Peyer's patch (tissue), 4 donors: ENCODE data around the gene TRIP4. TPM values are rescaled to one million over a fixed set of nuclear protein-coding genes. Genes with fewer than 3 reads are reported as not detected.

Source experiments
- DNase-seq, 3 donors: peaks; one replicate each; pipeline ENCODE4 v3.0.0-alpha.2; 2017 to 2019
- H3K27ac ChIP-seq, 4 donors: fragments of 200-600 bp; sonication (generic); one replicate each; pipeline ENCODE4 v1.5.1; 2016 to 2019
- H3K27me3 ChIP-seq, 2 donors: fragments of 200-600 bp; sonication (generic); one replicate each; pipeline ENCODE4 v1.5.1; 2019
- H3K36me3 ChIP-seq, 3 donors: fragments of 200-600 bp; sonication (generic); one replicate each; pipeline ENCODE4 v1.5.1; 2016 to 2019
- H3K4me1 ChIP-seq, 4 donors: fragments of 200-600 bp; sonication (generic); one replicate each; pipeline ENCODE4 v1.5.1; 2016 to 2019
- H3K4me3 ChIP-seq, 4 donors: fragments of 200-600 bp; sonication (generic); 1 replicate in 3 of 4; 2 replicates in 1 of 4; pipeline ENCODE4 v1.5.1; 2016 to 2019; ENCODE audit warnings: mild to moderate bottlenecking in 1 of 4
- H3K9me3 ChIP-seq, 4 donors: fragments of 200-600 bp; sonication (generic); one replicate each; pipeline ENCODE4 v1.5.1; 2016 to 2019; ENCODE audit warnings: mild to moderate bottlenecking in 1 of 4
- CTCF ChIP-seq, 6 experiments: fragments of 450-650 bp in 4 of 6; fragments of 200-600 bp in 2 of 6; sonication (generic) in 1 of 6; IDR thresholded peaks; one replicate each; pipeline ENCODE4 v1.5.1; 2017 to 2019; ENCODE audit warnings: antibody characterized with exemption in 6 of 6, mild to moderate bottlenecking in 3 of 6, moderate library complexity in 1 of 6
- POLR2A ChIP-seq, 2 donors: fragments of 450-650 bp; IDR thresholded peaks; one replicate each; pipeline ENCODE4 v1.5.1; 2017; ENCODE audit warnings: antibody characterized with exemption in 2 of 2, mild to moderate bottlenecking in 2 of 2, moderate library complexity in 2 of 2
- total RNA-seq, 4 donors: library from RNA; depleted of rRNA; stranded (reverse); fragments of >200 nt; gene quantifications; one replicate each; pipeline ENCODE4 v1.1.0, GENCODE V29; 2016

TRIP4 gene
- total RNA-seq, 4 donors from 2014 or later = 18.9 to 61.9 (median 19.9) TPM

- Histone ChIP-seq H3K9me3 (no peaks in the 10 kb centered on the region), H3K4me1 (peaks cover 1 to 42% (median 15%) of the 10 kb centered on the region in 4 donors)
Observed at GRCh38 chr15:64460206-64460723, 72.6 kb downstream of the TRIP4 start, which contains the start of gene ZNF609. Gene ZNF609, plus strand, starts transcription at chr15:64460578. Its CDS starts 38,842 bp downstream, at chr15:64499420.

GRCh38 chr15:64460724-64461720, 73.4 kb downstream of the TRIP4 start:
- Histone ChIP-seq H3K36me3 (no peaks in the 10 kb centered on the region), H3K4me3 (peak overlapping the region; percentile 88 to 99 (median 94)), H3K27me3 (no peaks in the 10 kb centered on the region), H3K4me1 (peaks cover 2 to 46% (median 13%) of the 10 kb centered on the region in 4 donors), H3K9me3 (no peaks in the 10 kb centered on the region), H3K27ac (peak overlapping the region; percentile 89 to 96 (median 93))
- TF ChIP-seq CTCF (IDR thresholded peaks at IDR 0.05) = peak in 2 of 6 experiments; percentile 9 to 30
- TF ChIP-seq POLR2A (IDR thresholded peaks at IDR 0.05) = peak in 1 of 2 donors; percentile 22
- DNase-seq = peak; percentile 43 to 55 (median 53)

More at GRCh38 chr15:64460206-64460723, 72.6 kb downstream of the TRIP4 start, which contains the start of gene ZNF609:
- DNase-seq = peak; percentile 85 to 96 (median 95)
- peak within 1 kb of the TSS; percentile 88 to 99 (median 94) for H3K4me3 ChIP-seq
- H3K27me3 ChIP-seq = no peaks in the 10 kb centered on the region
- peak within 1 kb of the TSS; percentile 89 to 96 (median 93) for H3K27ac ChIP-seq
- no peaks in the 10 kb centered on the region for H3K36me3 ChIP-seq
- TF ChIP-seq POLR2A (IDR thresholded peaks at IDR 0.05) = peak; percentile 30 to 86
- TF ChIP-seq CTCF (IDR thresholded peaks at IDR 0.05) = peak in 1 of 6 experiments; percentile 40

GRCh38 chr15:64461721-64462162, 74.1 kb downstream of the TRIP4 start:
- Histone ChIP-seq H3K27ac (peak overlapping the region; percentile 23 to 96 (median 93)), H3K4me1 (peaks cover 2 to 53% (median 14%) of the 10 kb centered on the region in 4 donors), H3K9me3 (no peaks in the 10 kb centered on the region), H3K27me3 (no peaks in the 10 kb centered on the region), H3K4me3 (peak overlapping the region; percentile 88 to 99 (median 94)), H3K36me3 (no peaks in the 10 kb centered on the region)
- DNase-seq = no peak
- TF ChIP-seq POLR2A (IDR thresholded peaks at IDR 0.05) = no peak
- TF ChIP-seq CTCF (IDR thresholded peaks at IDR 0.05) = no peak

GRCh38 chr15:64462492-64462891, 74.9 kb downstream of the TRIP4 start:
- Histone ChIP-seq H3K4me3 (peak overlapping the region in 2 of 4 donors; percentile 88 to 99), H3K36me3 (no peaks in the 10 kb centered on the region), H3K27me3 (no peaks in the 10 kb centered on the region), H3K9me3 (no peaks in the 10 kb centered on the region), H3K4me1 (peaks cover 2 to 59% (median 14%) of the 10 kb centered on the region in 4 donors), H3K27ac (peak overlapping the region in 2 of 4 donors; percentile 93)
- no peak for TF ChIP-seq POLR2A (IDR thresholded peaks at IDR 0.05)
- TF ChIP-seq CTCF (IDR thresholded peaks at IDR 0.05) = no peak
- no peak for DNase-seq

GRCh38 chr15:64464276-64465005, 76.8 kb downstream of the TRIP4 start:
- Histone ChIP-seq H3K4me3 (no peak overlapping the region), H3K27me3 (no peaks in the 10 kb centered on the region), H3K9me3 (no peaks in the 10 kb centered on the region), H3K27ac (no peak overlapping the region), H3K36me3 (no peaks in the 10 kb centered on the region), H3K4me1 (peaks cover 2 to 61% (median 14%) of the 10 kb centered on the region in 4 donors)
- TF ChIP-seq POLR2A (IDR thresholded peaks at IDR 0.05) = no peak
- no peak for TF ChIP-seq CTCF (IDR thresholded peaks at IDR 0.05)
- DNase-seq = no peak
